HEK293T (cell line): ENCODE measurements around the gene RNF38.
"Not testable (repeated sequence)": the region's sequence is repeated elsewhere in the genome, so short reads cannot be mapped to it uniquely, and the experiment has no call there.

Experiments
- CTCF ChIA-PET: fragments of 350-600 bp; formaldehyde crosslinking; extraction: SDS; loops from one replicate; lab custom pipeline; 2021; ENCODE audit warnings: antibody characterized with exemption, inconsistent platforms; lab: Yijun Ruan, JAX
- POLR2A ChIA-PET: fragments of 350-600 bp; formaldehyde crosslinking; extraction: SDS; loops from one replicate; lab custom pipeline; 2020; ENCODE audit warnings: antibody characterized with exemption, inconsistent platforms; lab: Yijun Ruan, JAX
- DNase-seq: peaks from one replicate; pipeline ENCODE4 v3.0.0; 2012; ENCODE audit warnings: mixed read lengths; ENCODE audit errors: extremely low spot score
- ARNT ChIP-seq: fragments of 450-650 bp; IDR thresholded peaks from 2 replicates; pipeline ENCODE4 v1.6.1; 2017; ENCODE audit warnings: mild to moderate bottlenecking
- BHLHE40 ChIP-seq: fragments of 450-650 bp; IDR thresholded peaks from 2 replicates; pipeline ENCODE4 v1.6.1; 2016; ENCODE audit warnings: mild to moderate bottlenecking, moderate library complexity, borderline replicate concordance
- CTBP1 ChIP-seq: fragments of 450-650 bp; IDR thresholded peaks from 2 replicates; pipeline ENCODE4 v1.6.1; 2016; ENCODE audit warnings: borderline replicate concordance
- ELF4 ChIP-seq: fragments of 450-650 bp; IDR thresholded peaks from 2 replicates; pipeline ENCODE4 v1.6.1; 2017; ENCODE audit warnings: antibody characterized with exemption
- FOXA1 ChIP-seq: fragments of 450-650 bp; IDR thresholded peaks from 2 replicates; pipeline ENCODE4 v1.6.1; 2016; ENCODE audit warnings: mild to moderate bottlenecking
- FOXK2 ChIP-seq: fragments of 450-650 bp; IDR thresholded peaks from 2 replicates; pipeline ENCODE4 v1.6.1; 2016; ENCODE audit warnings: mild to moderate bottlenecking
- FOXM1 ChIP-seq: fragments of 450-650 bp; IDR thresholded peaks from 2 replicates; pipeline ENCODE4 v1.6.1; 2017; ENCODE audit warnings: mild to moderate bottlenecking, borderline replicate concordance
- HDGF ChIP-seq: fragments of 450-650 bp; IDR thresholded peaks from 2 replicates; pipeline ENCODE4 v1.6.1; 2017; ENCODE audit warnings: antibody characterized with exemption, borderline replicate concordance
- L3MBTL2 ChIP-seq: fragments of 450-650 bp; conservative IDR thresholded peaks from 2 replicates; pipeline ENCODE4 v1.6.1; 2016; ENCODE audit warnings: mild to moderate bottlenecking
- LEF1 ChIP-seq: fragments of 450-650 bp; IDR thresholded peaks from 2 replicates; pipeline ENCODE4 v1.6.1; 2017; ENCODE audit warnings: mild to moderate bottlenecking, borderline replicate concordance
- NFRKB ChIP-seq: fragments of 450-650 bp; IDR thresholded peaks from 2 replicates; pipeline ENCODE4 v1.6.1; 2016; ENCODE audit warnings: mild to moderate bottlenecking, moderate library complexity
- SP1 ChIP-seq: fragments of 450-650 bp; IDR thresholded peaks from 2 replicates; pipeline ENCODE4 v1.6.1; 2017
- SUZ12 ChIP-seq: fragments of 450-650 bp; IDR thresholded peaks from 2 replicates; pipeline ENCODE4 v1.6.1; 2016; ENCODE audit warnings: mild to moderate bottlenecking
- TARDBP ChIP-seq: fragments of 450-650 bp; IDR thresholded peaks from 2 replicates; pipeline ENCODE4 v1.6.1; 2016
- ZNF384 ChIP-seq: fragments of 450-650 bp; IDR thresholded peaks from 2 replicates; pipeline ENCODE4 v1.6.1; 2016
- TF ChIP-seq, protein P1 (sequence below): fragments of 450-650 bp; IDR thresholded peaks from 2 replicates; pipeline ENCODE4 v1.6.1; 2016

The RNF38 gene

GRCh38 chr9:36398745-36399144 is 1.3 kb downstream of the RNF38 start:
- no peak for DNase-seq
- POLR2A ChIA-PET, result no interaction called here
- TF ChIP-seq LEF1, result no peak
- no peak for TF ChIP-seq NFRKB
- TF ChIP-seq, protein P1, sequence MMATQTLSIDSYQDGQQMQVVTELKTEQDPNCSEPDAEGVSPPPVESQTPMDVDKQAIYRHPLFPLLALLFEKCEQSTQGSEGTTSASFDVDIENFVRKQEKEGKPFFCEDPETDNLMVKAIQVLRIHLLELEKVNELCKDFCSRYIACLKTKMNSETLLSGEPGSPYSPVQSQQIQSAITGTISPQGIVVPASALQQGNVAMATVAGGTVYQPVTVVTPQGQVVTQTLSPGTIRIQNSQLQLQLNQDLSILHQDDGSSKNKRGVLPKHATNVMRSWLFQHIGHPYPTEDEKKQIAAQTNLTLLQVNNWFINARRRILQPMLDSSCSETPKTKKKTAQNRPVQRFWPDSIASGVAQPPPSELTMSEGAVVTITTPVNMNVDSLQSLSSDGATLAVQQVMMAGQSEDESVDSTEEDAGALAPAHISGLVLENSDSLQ, result no peak
- no peak for TF ChIP-seq SP1
- no peak for TF ChIP-seq FOXK2
- no peak for TF ChIP-seq BHLHE40
- TF ChIP-seq L3MBTL2, result no peak
- TF ChIP-seq ZNF384, result no peak
- TF ChIP-seq FOXA1, result no peak
- no peak for TF ChIP-seq HDGF
- no peak for TF ChIP-seq CTBP1
- TF ChIP-seq SUZ12, result no peak
- TF ChIP-seq FOXM1, result no peak
- TF ChIP-seq ELF4, result no peak
- CTCF ChIA-PET, result no interaction called here

- ChIA-PET POLR2A (no interaction called here), CTCF (no interaction called here)
- no peak for DNase-seq
- no peak for TF ChIP-seq SUZ12
- no peak for TF ChIP-seq TARDBP
Measured at GRCh38 chr9:36396985-36397384, 3.1 kb downstream of the RNF38 start.

GRCh38 chr9:36392489-36392888 is 7.6 kb downstream of the RNF38 start:
- ChIA-PET CTCF (no interaction called here), POLR2A (no interaction called here)
- TF ChIP-seq HDGF (no peak), FOXK2 (no peak), CTBP1 (no peak)
- TF ChIP-seq, protein P1, result no peak
- DNase-seq, result no peak

DNA sequence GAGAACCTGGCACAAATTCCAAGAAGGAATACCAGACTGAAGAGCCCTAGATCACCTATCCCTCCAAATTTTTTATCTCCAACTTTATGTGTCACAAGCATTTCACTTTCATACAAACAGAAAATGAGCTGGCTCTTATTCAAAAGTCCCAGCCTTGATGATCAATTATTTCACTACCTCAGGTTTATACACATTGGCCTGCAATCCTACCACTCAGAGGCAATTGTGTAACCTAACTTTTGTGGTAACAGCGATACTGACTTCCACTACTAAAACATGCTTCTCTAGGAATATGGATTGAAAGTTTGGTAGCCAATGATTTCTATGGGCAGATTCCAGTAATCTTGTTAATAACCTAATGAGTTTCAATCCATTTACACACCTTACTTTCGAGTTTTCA is 10.5 kb downstream of the RNF38 start:
- POLR2A ChIA-PET, result no interaction called here
- TF ChIP-seq, protein P1, result no peak
- no peak for TF ChIP-seq FOXK2
- TF ChIP-seq L3MBTL2, result no peak
- TF ChIP-seq FOXA1, result no peak
- no peak for TF ChIP-seq ARNT
- no peak for TF ChIP-seq SP1
- no peak for TF ChIP-seq NFRKB
- no peak for TF ChIP-seq ELF4
- TF ChIP-seq FOXM1, result no peak
- TF ChIP-seq HDGF, result no peak
- TF ChIP-seq LEF1, result no peak
- TF ChIP-seq CTBP1, result no peak
- TF ChIP-seq TARDBP, result no peak
- TF ChIP-seq SUZ12, result no peak
- TF ChIP-seq ZNF384, result no peak
- no peak for TF ChIP-seq BHLHE40
- CTCF ChIA-PET, result no interaction called here
- no peak for DNase-seq

GRCh38 chr9:36386396-36386965 is 13.6 kb downstream of the RNF38 start:
- DNase-seq, POLR2A ChIA-PET, CTCF ChIA-PET: not testable (repeated sequence)

DNA sequence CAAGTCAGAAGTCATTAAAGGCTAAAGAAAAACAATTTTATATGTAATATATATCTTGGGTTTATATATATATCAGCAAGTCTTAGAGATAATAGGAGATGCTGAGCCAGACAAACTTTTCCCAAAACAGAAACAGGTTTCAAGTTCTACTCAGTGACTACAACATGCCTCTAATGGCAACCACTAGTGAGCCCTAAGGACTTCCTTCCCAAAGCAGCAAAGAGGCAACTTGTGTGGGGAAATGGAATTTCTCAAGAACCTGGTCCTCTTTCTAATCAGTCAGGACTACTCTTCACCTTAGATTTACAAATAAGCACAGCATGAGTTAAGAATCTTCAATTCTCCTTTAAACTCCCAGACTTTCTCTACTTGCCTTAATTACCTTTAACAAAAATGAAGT is 17.6 kb downstream of the RNF38 start:
- CTCF ChIA-PET, result no interaction called here

More for the DNA sequence above, 17.6 kb downstream of the RNF38 start:
- TF ChIP-seq LEF1, result no peak
- TF ChIP-seq BHLHE40, result no peak
- TF ChIP-seq FOXM1, result no peak
- no peak for TF ChIP-seq FOXA1
- TF ChIP-seq HDGF, result no peak
- TF ChIP-seq, protein P1, result no peak
- no peak for TF ChIP-seq TARDBP
- TF ChIP-seq SUZ12, result no peak
- TF ChIP-seq CTBP1, result no peak
- no peak for TF ChIP-seq L3MBTL2
- no peak for TF ChIP-seq ZNF384
- TF ChIP-seq NFRKB, result no peak
- no peak for TF ChIP-seq ARNT
- TF ChIP-seq SP1, result no peak
- no peak for TF ChIP-seq ELF4
- TF ChIP-seq FOXK2, result no peak
- POLR2A ChIA-PET, result no interaction called here
- DNase-seq, result no peak
